ENCODE results near the gene FOXJ2.
A peak's percentile ranks its signal among the peaks of the same experiment; 100 is the strongest.
"Not testable (repeated sequence)": the region's sequence is repeated elsewhere in the genome, so short reads cannot be mapped to it uniquely, and the experiment has no call there.

The FOXJ2 gene

GRCh38 chr12:8071820-8072219 is 39.3 kb downstream of the FOXJ2 start:
- not testable (repeated sequence) for DNase-seq

- DNase-seq: no peak
These were observed 43.4 kb downstream of the FOXJ2 start for GRCh38 chr12:8075935-8076334.

DNA sequence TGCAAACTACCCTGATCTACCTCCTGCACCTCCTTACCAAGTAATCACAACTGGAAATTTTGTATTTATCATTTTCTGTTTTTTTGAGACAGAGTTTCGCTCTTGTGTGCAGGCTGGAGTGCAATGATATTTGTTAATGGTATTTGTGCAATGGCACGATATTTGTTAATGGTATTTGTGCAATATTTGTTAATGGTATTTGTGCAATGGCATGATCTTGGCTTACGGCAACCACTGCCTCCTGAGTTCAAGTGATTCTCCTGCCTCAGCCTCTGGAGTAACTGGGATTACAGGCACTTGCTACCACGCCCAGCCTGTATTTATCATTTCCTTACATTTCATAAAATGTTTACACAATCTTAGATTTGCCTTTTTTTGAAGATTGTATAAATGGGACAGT is 43.9 kb downstream of the FOXJ2 start:
- DNase-seq: no peak

DNA sequence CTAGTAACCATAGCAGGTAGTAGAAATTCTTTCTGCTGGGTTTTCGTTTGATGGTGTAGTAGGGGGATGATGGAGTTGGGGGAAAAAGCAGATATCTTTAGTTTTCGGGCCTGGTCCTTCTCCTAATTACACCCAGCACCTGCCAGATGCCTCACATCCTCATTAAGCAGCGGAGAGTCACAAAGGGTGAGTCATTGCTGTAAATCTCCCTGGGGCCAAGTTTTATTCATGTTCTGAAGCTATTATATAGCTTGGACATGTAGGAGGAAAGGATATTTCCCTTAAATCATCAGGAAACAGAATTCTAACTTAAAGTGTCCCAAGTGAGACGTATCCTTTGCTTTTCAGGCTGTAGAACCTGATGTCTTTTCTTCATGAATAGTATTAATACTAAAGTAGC is 44.7 kb downstream of the FOXJ2 start:
- DNase-seq: no peak

DNA sequence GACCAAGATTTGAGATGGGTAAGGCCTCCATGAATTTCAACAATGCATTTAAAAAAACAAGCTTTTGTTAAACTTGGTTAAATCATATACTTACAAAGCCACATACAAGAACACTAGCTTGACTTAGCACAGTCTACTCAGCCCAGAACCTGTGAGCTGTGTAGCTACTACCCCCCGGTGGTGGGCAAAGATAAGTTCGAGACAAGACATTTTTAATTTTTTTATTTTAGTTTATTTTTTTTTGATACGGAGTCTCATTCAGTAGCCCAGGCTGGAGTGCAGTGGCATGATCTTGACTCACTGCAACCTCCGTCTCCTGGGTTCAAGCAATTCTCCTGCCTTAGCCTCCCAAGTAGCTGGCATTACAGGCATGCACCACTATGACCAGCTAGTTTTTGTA is 45.9 kb downstream of the FOXJ2 start:
- DNase-seq: no peak

DNA sequence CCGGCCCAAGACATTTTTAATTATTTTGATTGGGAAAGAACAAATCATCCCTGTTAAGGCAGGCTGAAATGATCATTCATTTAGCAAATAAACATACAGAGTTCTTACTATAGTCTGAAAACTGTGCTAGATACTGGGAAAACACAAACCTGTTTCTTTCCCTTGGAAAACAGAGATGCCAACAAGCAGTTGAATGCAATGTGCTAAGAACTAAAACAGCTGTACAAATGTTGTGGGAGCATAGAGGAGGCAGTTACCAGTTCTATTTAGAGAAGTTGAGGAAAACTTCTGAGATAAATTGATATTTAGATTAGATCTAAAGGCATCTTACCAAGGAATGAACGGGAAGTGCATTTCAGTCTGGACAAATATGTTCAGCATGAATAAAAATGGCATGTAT is 46.4 kb downstream of the FOXJ2 start:
- DNase-seq: no peak

DNA sequence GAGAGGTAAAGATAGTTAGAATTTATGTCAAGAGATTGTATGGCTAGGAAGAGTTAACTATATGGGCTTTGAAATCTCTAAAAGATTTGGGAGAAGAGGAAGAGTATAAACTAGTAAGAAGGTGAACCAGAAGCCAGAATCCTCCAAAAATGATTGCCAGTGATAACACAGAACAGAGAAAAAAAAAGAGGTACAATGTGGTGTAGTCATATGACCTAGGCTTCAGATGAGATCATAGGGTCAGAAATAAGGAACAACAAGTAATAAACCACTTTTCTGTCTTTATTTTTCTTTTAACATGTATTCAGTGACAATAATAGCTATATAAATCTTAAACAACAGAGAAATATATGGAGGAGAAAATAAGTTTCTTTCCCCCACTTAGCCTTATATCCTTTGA is 47.6 kb downstream of the FOXJ2 start:
- DNase-seq: no peak

GRCh38 chr12:8081251-8081920 is 48.9 kb downstream of the FOXJ2 start:
- peak; percentile 37 for DNase-seq

DNA sequence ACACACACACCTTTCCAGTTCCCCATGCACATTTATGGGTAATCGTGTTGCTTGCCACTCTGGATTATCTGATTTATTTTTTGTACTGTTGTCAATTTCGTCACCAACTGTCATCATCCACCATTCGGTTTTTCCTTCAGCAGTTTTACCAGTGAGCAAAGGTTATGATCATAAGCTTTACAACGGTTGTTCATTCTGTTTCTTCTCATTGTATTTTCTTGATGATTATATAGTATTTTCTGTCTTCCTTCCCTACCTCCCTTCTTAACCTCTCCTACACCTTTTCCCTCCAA is 50.2 kb downstream of the FOXJ2 start:
- no peak for DNase-seq

DNA sequence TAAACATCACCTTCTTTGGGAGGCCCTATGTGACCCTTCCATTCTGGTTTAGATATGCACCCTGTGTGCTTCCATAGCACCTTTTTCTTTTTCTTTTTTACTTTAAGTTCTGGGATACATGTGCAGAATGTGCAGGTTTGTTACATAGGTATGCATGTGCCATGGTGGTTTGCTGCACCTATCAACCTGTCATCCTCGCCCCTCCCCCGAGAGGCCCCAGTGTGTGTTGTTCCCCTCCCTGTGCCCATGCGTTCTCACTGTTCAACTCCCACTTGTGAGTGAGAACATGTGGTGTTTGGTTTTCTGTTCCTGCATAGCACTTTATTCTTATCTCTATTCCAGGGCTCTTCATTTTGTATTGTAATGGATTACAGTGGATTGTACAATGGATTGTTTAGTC is 51.8 kb downstream of the FOXJ2 start:
- not testable (repeated sequence) for DNase-seq

DNA sequence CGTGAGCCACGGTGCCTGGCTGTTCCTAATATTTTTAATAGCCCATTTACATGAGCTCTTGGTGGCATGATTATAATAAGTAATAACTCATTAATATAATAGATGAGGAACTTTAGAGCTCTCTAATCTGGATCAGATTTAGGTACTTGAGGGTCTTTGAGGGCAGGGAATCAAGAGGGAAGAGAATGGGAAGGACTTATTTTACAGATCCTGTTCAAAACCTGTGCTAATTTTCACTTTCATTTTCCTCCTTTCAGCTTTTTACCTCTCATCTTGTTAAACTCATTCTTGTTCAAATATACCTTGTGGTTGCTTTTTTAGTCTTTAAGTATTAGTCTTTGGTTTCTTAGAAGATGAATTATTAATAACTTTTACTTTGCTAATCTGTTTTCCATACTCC is 55.1 kb downstream of the FOXJ2 start:
- no peak for DNase-seq

DNA sequence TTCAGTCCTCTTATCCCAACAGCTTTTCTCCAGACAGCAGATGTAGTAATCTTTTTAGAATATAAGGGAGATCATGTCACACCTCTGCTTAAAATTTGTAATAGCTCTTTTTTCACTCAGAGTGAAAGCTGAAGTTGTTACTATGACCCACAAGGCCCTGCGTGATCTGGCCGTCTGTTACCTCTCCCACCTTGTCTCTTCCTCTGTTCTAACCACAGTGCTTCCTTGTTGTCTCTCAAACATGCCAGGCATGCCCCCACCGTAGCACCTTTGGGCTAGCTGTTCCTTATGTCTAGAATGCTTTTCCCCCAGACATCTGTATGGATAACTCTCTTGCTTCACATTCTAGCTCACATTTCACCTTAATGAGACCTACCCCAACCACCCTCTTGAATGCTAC is 56.1 kb downstream of the FOXJ2 start:
- no peak for DNase-seq

- not testable (repeated sequence) for DNase-seq
These were observed 56.8 kb downstream of the FOXJ2 start for GRCh38 chr12:8089277-8089676.

GRCh38 chr12:8089716-8090115 is 57.2 kb downstream of the FOXJ2 start:
- DNase-seq: no peak

DNA sequence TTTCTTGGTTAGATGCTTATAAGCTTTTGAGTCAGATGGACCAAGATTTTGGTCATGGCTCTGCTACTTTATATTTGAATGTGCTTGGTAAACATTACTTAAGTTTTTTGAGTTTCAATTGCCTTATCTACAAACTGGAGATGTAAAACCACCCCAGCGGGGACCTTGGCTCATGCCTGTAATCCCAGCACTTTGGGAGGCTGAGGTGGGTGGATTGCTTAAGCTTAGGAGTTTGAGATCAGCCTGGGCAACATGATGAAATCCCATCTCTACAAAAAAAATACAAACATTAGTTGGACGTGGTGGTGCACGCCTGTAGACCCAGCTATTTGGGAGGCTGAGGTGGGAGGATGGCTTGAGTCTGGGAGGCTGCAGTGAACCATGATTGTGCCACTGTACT is 60.8 kb downstream of the FOXJ2 start:
- no peak for DNase-seq

GRCh38 chr12:8096281-8096915 is 63.9 kb downstream of the FOXJ2 start:
- DNase-seq: no peak

GRCh38 chr12:8099235-8099634 is 66.7 kb downstream of the FOXJ2 start:
- DNase-seq: no peak
